K562 (cell line): ENCODE measurements around the gene PACSIN1. TPM values are rescaled to one million over a fixed set of nuclear protein-coding genes. Genes with fewer than 3 reads are reported as not detected.
A peak's percentile ranks its signal among the peaks of the same experiment; 100 is the strongest.

Experiments
- CEBPG ChIP-seq, 3 experiments: fragments of 200-800 bp in 1 of 3; sonication (Bioruptor generic) in 1 of 3; sonication (generic) in 1 of 3; formaldehyde crosslinking in 1 of 3; IDR thresholded peaks in 2 of 3; conservative IDR thresholded peaks in 1 of 3; 2 replicates each; pipeline versions ENCODE4 v1.6.1 to v1.8.0; 2016 to 2022; ENCODE audit warnings: missing compliant biosample characterization in 2 of 3, missing genetic modification characterization in 2 of 3, mild to moderate bottlenecking in 1 of 3, missing genetic modification reagents in 1 of 3
- CTBP1 ChIP-seq: fragments of 450-650 bp; IDR thresholded peaks from 2 replicates; pipeline ENCODE4 v1.6.1; 2016; ENCODE audit warnings: borderline replicate concordance
- CXXC5 ChIP-seq: fragments of 250-450 bp; sonication (Bioruptor Pico); IDR thresholded peaks from 2 replicates; pipeline ENCODE4 v1.8.0; 2022; ENCODE audit warnings: inconsistent platforms, mild to moderate bottlenecking, moderate library complexity
- DDX20 ChIP-seq: fragments of 450-650 bp; IDR thresholded peaks from 2 replicates; pipeline ENCODE4 v1.6.1; 2016; ENCODE audit warnings: missing genetic modification characterization, low read depth, mild to moderate bottlenecking, missing compliant biosample characterization, moderate library complexity
- FOXJ3 ChIP-seq: sonication (generic); formaldehyde crosslinking; IDR thresholded peaks from 2 replicates; pipeline ENCODE4 v1.4.0; 2020; ENCODE audit warnings: mild to moderate bottlenecking, missing genetic modification reagents
- HDAC6 ChIP-seq: IDR thresholded peaks from 2 replicates; pipeline ENCODE4 v1.6.1; 2012; ENCODE audit warnings: low read depth, mild to moderate bottlenecking, control low read depth, inconsistent platforms, low read length, moderate library complexity
- HSF4 ChIP-seq: fragments of 250-450 bp; sonication (Bioruptor Pico); IDR thresholded peaks from 2 replicates; pipeline ENCODE4 v2.1.2; 2022; ENCODE audit warnings: mild to moderate bottlenecking, moderate library complexity, borderline replicate concordance
- OTX1 ChIP-seq: fragments of 450-650 bp; formaldehyde crosslinking; IDR thresholded peaks from 2 replicates; pipeline ENCODE4 v1.4.0; 2022; ENCODE audit warnings: mild to moderate bottlenecking
- SAP30 ChIP-seq: fragments of 200-600 bp; sonication (generic); IDR thresholded peaks from 2 replicates; pipeline ENCODE4 v1.6.1; 2012; ENCODE audit warnings: borderline replicate concordance, low read depth, mild to moderate bottlenecking, moderate library complexity, low read length, control low read depth, inconsistent platforms; ENCODE audit not compliant: insufficient read depth, poor library complexity, severe bottlenecking
- SIN3B ChIP-seq: fragments of 450-650 bp; IDR thresholded peaks from 2 replicates; pipeline ENCODE4 v1.6.1; 2017; ENCODE audit warnings: low read depth, mild to moderate bottlenecking, moderate library complexity
- SMAD1 ChIP-seq: fragments of 150-350 bp; IDR thresholded peaks from 2 replicates; pipeline ENCODE4 v1.6.1; 2014; ENCODE audit warnings: low read length, low read depth; ENCODE audit not compliant: partially characterized antibody
- SMAD4 ChIP-seq: fragments of 250-450 bp; sonication (Bioruptor Pico); conservative IDR thresholded peaks from 2 replicates; pipeline ENCODE4 v1.8.0; 2021; ENCODE audit warnings: inconsistent platforms, mild to moderate bottlenecking, moderate library complexity
- SUPT5H ChIP-seq: fragments of 450-650 bp; IDR thresholded peaks from 2 replicates; pipeline ENCODE4 v1.6.1; 2016
- TSC22D4 ChIP-seq: fragments of 450-650 bp; IDR thresholded peaks from 2 replicates; pipeline ENCODE4 v1.6.1; 2016; ENCODE audit warnings: missing genetic modification characterization, missing biosample characterization, control low read depth
- ZC3H4 ChIP-seq: sonication (generic); formaldehyde crosslinking; IDR thresholded peaks from 2 replicates; pipeline ENCODE4 v1.9.0; 2021; ENCODE audit warnings: missing genetic modification reagents, borderline replicate concordance
- ZKSCAN8 ChIP-seq: fragments of 200-800 bp; sonication (Bioruptor generic); IDR thresholded peaks from 2 replicates; pipeline ENCODE4 v1.6.1; 2016; ENCODE audit warnings: missing genetic modification characterization, missing compliant biosample characterization
- ZNF3 ChIP-seq: fragments of 250-450 bp; sonication (Bioruptor Pico); IDR thresholded peaks from 2 replicates; pipeline ENCODE4 v1.5.0; 2021; ENCODE audit warnings: mild to moderate bottlenecking, moderate library complexity
- ZNF589 ChIP-seq: fragments of 200-800 bp; sonication (Bioruptor generic); IDR thresholded peaks from 2 replicates; pipeline ENCODE4 v1.6.1; 2016; ENCODE audit warnings: low read depth, missing genetic modification characterization, missing compliant biosample characterization
- polyA plus RNA-seq, 8 experiments: library from polyadenylated mRNA; depleted of rRNA in 4 of 8; stranded (reverse) in 5 of 8; unstranded in 3 of 8; fragments of >200 nt; fragmentation: Nextera tagmentation in 2 of 8; fragmentation: Illumina TruSeq in 1 of 8; extraction: Ambion mirVana in 2 of 8; extraction: Trizol in 1 of 8; gene quantifications; 2 replicates each; pipeline versions ENCODE4 v1.2.1 to v1.2.3, GENCODE V29; 2011 to 2014; ENCODE audit warnings: inconsistent platforms in 1 of 8, missing spikeins in 1 of 8
- total RNA-seq, 7 experiments: library from RNA; depleted of rRNA in 6 of 7; stranded (reverse); fragments of >200 nt in 6 of 7; fragmentation: Illumina TruSeq in 2 of 7; extraction: Trizol in 2 of 7; gene quantifications; 2 replicates each; pipeline versions ENCODE4 v1.2.1 to v1.2.3, GENCODE V29; 2011 to 2021; ENCODE audit warnings: low replicate concordance in 1 of 7
- TF ChIP-seq, protein P1 (sequence below): fragments of 250-450 bp; sonication (Bioruptor Pico); IDR thresholded peaks from 2 replicates; pipeline ENCODE4 v1.5.0; 2021; ENCODE audit warnings: mild to moderate bottlenecking, moderate library complexity
- TF ChIP-seq, protein P2 (sequence below), 2 experiments: fragments of 450-650 bp; conservative IDR thresholded peaks; 2 replicates each; pipeline ENCODE4 v1.6.1; 2017; ENCODE audit warnings: mild to moderate bottlenecking in 2 of 2, moderate library complexity in 2 of 2
- TF ChIP-seq, protein P3 (sequence below), 2 experiments: fragments of 250-450 bp in 1 of 2; fragments of 450-650 bp in 1 of 2; sonication (Bioruptor Pico) in 1 of 2; IDR thresholded peaks; 2 replicates each; pipeline versions ENCODE4 v1.6.1 to v1.8.0; 2016 to 2021; ENCODE audit warnings: mild to moderate bottlenecking in 2 of 2, moderate library complexity in 2 of 2, missing compliant biosample characterization in 1 of 2, missing genetic modification characterization in 1 of 2

PACSIN1 gene
- total and polyA plus RNA-seq, 9 of the 15 experiments (the other 6 are each of a cell fraction or from before 2014, with no cell fraction given), result 0.01 to 1.7 (median 0.45) TPM

DNA sequence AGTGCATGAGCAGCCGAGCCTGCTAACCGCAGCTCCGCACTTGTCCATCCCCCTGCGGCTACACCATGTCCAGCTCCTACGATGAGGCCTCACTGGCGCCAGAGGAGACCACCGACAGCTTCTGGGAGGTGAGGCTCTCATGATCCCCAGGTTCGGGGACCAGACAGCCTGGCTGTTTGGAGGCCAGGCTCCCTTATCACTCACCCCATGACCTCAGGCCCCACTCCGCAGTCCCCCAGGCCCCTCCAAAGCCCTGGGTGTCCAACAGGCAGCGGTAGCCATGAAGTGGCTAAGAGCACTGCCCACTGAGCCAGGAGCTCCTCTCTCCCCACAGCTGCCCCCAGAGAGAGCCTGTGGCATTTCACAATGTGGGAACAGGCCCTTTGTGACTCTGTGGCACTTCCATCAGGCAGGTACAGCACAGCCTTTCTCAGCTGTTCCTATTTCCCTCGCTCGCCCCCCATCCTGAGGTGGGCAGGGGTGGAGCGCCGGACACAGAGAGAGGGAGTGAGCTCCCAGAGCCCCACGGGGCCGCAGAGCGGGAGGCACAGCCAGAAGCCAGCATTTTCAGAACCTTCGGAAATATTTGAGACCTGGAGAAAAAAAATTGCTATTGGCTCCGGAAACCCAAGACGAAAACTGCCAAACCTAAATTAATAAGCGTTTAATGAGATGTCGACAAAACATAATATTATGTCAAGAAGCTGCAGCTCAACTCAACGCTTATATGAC, 60.5 kb downstream of the PACSIN1 start (continued):
- TF ChIP-seq, protein P1, sequence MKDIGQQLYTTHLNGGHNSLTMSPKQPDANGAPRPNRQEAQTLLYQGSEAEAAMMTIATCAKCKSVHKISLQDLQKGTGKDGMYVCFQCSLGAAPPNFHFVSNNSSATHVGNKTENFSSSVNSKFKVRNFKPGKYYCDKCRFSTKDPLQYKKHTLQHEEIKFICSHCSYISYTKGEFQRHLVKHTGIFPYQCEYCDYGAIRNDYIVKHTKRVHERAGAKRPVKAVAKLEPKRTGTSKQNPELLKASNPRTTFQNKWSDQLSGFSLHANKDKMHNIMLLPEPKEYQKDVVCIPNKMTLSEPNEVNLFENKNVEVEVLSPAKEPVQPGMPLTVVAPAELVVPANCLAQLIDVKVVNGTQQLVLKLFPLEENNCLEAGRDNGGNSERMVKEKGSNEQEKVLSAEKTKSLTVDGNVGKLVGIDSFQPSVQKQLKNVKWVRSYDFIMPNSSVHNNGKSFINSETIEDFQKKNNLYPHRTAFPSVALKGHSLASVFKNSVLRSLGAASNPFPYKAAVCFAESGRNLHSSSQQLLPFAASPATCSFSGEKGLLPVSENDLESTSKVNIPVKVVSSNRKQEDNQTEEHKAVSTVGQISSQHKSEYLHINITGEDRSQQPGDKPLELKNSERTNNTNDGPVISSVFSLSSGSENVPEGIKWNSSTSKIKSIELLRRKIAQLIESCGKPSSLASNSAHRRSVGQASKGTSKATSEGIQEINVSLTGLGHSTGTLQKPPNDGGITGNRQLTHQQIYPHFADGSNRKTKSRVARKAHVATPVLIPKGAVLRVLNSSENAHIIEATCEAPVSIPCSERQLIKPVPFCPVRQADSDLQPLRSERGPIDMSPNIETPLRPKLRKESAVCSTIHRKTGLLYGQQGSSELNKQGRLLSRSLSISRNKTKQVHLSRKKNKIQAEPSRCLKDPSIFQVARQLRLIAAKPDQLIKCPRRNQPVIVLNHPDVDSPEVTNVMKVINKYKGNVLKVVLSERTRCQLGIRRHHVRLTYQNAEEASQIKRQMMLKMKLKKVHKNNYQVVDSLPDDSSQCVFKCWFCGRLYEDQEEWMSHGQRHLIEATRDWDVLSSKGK (CRISPR knock-in tag), result no peak
- TF ChIP-seq HSF4 (CRISPR knock-in tag), result 0 out of 2 replicates have a peak, but pooled peaks have one; percentile 4
- 0 out of 2 replicates have a peak, but pooled peaks have one; percentile 6 for TF ChIP-seq ZNF589 (CRISPR knock-in tag)
- peak; percentile 13; the same call in 1 of the 2 replicates for TF ChIP-seq CXXC5 (CRISPR knock-in tag)
- no peak for TF ChIP-seq FOXJ3 (CRISPR knock-in tag)
- no peak for TF ChIP-seq SIN3B
- TF ChIP-seq, protein P2, sequence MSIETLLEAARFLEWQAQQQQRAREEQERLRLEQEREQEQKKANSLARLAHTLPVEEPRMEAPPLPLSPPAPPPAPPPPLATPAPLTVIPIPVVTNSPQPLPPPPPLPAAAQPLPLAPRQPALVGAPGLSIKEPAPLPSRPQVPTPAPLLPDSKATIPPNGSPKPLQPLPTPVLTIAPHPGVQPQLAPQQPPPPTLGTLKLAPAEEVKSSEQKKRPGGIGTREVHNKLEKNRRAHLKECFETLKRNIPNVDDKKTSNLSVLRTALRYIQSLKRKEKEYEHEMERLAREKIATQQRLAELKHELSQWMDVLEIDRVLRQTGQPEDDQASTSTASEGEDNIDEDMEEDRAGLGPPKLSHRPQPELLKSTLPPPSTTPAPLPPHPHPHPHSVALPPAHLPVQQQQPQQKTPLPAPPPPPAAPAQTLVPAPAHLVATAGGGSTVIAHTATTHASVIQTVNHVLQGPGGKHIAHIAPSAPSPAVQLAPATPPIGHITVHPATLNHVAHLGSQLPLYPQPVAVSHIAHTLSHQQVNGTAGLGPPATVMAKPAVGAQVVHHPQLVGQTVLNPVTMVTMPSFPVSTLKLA (conservative IDR thresholded peaks at IDR 0.05), result no peak
- TF ChIP-seq SMAD4 (CRISPR knock-in tag), result peak; percentile 57; the same call in 1 of the 2 replicates
- no peak for TF ChIP-seq SMAD1
- TF ChIP-seq ZC3H4, result no peak
- TF ChIP-seq, protein P3, sequence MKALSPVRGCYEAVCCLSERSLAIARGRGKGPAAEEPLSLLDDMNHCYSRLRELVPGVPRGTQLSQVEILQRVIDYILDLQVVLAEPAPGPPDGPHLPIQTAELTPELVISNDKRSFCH (CRISPR knock-in tag; IDR thresholded peaks at IDR 0.05), result no peak
- TF ChIP-seq, protein P3 (tag; IDR thresholded peaks at IDR 0.05), result 0 out of 2 replicates have a peak, but pooled peaks have one; percentile 15
- TF ChIP-seq SUPT5H, result 0 out of 2 replicates have a peak, but pooled peaks have one; percentile 3
- TF ChIP-seq DDX20 (tag), result no peak
- TF ChIP-seq SAP30, result no peak
- no peak for TF ChIP-seq TSC22D4
- TF ChIP-seq ZNF3 (CRISPR knock-in tag), result no peak
- no peak for TF ChIP-seq CTBP1
- TF ChIP-seq HDAC6, result no peak
- no peak for TF ChIP-seq OTX1 (CRISPR knock-in tag)
- TF ChIP-seq CEBPG (CRISPR knock-in tag; IDR thresholded peaks at IDR 0.05), result no peak
- TF ChIP-seq CEBPG (tag; conservative IDR thresholded peaks at IDR 0.05 in 1 of 2, IDR thresholded peaks at IDR 0.05 in 1 of 2), result no peak
- no peak for TF ChIP-seq ZKSCAN8 (CRISPR knock-in tag)
